GM18519 (cell line): ENCODE results near the gene RASA2.

Experiments
- ATAC-seq: cut with Tn5 transposase; IDR thresholded peaks from one replicate; pipeline ENCODE4 v1.9.1; 2021; ENCODE audit warnings: mild to moderate bottlenecking, moderate library complexity; ENCODE audit not compliant: unreplicated experiment, low FRiP score

Gene RASA2

DNA sequence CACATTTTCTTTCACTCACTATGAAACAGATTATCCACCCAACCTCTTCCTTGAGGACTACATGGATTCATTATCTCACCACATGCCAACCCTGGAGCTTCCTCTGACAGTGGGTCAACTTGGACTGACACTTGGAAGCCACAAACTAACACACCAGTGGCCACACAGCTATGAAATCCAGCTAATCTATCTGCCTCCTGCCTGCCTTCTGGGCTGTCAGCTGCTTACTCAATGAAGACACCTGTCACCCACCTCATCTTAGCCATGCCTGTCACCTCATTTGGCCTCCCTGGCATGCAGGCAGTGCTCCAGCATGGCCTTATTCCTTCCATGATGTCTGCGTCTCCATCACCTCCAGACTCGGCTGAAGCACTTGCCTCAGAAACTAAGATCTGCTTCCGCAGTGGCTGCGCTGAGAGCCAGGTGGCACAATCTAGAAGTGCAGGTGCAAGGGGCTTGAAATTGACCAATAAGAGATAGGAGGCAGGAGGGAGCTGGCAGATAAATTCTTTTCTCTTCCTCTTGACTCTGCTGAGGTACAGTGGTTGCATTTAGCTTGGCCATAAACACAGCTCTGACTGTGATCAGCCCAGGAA is 146.1 kb downstream of the RASA2 start:
- no peak for ATAC-seq

GRCh38 chr3:141642215-141642614 is 155.4 kb downstream of the RASA2 start:
- ATAC-seq, result no peak

DNA sequence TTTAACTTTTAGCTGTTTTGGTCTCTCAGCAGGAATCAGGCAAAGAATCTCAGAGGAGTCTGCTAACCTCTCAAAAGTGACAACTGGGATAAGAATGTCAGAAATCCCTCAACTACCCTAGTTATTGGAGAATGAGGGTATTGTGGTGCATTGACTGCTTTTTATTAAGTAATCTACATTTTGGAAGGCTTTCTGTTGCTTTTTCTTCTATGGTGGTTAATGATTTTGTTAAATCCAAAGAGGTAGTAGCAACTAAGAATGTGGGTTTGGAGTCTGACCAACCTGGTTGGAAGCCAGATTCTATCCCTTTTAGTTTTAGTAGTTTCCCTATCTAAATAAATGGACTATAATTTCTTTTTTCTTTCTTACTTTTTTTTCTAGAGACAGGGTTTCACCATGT is 156.6 kb downstream of the RASA2 start:
- ATAC-seq, result no peak

DNA sequence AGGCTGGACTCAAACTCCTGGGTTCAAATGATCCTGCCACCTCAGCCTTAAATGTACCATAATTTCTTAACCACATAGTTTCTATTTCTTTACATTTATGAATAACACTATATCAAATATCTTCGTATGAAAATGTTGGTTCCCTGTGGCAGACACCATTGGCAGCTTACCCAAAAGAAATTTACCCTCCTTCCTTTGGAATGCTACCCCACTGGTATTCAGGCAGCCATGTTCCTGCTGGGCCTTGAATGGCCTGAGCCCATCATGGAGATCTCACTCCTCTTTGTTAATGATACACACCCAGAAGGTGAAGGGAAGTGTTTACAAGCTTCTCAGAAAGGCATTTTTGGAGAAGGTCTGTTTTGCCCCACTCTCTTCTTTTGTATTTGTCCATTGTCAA is 157.0 kb downstream of the RASA2 start:
- ATAC-seq, result no peak

- peak; percentile 67 for ATAC-seq
These were observed 158.1 kb downstream of the RASA2 start for GRCh38 chr3:141644931-141645330.

GRCh38 chr3:141646760-141647561 is 160.1 kb downstream of the RASA2 start:
- no peak for ATAC-seq

DNA sequence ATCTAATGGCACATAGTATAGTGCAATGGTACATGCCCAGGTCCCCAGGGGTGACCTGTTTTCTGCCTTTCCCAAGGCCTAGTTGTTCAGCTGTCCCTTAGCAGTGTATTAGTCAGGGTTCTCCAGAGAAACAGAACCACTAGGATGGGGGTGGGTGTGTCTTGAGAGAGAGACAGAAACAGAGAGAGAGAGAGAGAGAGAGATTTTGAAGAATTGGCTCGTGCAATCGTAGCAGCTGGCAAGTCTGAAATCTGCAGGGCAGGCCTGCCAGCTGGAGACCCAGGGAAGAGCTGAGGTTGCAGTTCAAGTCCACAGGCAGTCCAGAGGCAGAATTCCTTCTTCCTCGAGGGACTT is 160.7 kb downstream of the RASA2 start:
- no peak for ATAC-seq

DNA sequence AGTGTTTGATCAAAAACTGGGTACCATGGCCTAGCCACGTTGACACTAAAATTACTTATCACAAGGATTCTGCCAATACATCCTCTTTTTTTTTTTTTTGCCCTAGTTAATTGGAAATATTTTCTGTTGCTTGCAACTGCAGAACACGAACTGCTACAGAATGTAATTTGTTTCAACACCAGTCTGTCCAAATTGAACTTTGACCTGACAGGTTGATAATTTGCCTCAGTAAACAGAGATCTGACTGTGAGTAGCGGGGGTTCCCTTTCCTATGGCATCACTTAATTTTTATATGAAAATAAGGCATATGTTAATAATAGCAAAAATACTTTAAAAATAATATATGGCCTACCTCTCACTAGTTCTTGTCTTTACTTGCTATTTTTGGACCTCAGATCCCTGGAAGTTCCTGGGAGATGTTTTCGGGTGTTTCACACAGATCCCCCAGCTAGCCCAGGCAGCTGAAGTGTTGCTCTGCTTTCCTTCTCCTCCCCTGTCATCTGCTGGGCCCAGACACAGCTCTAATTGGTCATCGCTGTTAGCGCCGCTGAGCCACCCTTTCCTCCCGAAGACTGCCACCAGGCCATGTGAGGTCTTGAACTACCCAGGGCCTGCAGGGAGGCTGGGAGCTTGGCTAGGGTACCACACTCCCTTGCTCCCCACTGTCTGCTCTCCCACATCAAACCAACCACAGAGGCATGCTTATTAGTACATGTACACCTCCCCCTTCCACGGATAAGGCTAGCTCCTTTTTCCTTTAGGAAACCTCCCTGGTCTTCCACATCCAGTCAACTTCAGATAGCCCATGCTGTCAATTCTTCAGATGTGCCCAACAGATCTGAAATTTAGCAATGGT is 161.5 kb downstream of the RASA2 start:
- ATAC-seq, result no peak

DNA sequence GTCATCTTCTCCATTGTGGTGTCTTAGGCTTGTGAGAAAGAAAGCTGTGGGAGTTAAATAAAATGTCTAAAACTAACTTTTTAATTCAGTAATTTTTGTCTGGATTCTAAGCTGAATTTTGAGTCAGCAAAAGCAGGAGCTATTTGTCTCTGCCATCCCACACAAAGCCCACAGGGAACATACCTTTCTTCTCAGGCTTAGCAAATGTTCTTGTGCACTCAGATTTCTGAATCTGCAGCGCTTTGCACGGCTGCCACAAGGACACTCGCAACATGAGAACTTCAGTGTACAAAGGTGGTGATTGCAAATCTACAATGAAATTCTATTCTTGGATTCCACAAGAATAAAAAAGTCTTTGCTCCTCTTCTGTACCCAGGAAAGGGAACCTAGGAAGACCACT is 163.0 kb downstream of the RASA2 start:
- no peak for ATAC-seq

- ATAC-seq, result no peak
These were observed 164.0 kb downstream of the RASA2 start for GRCh38 chr3:141650783-141651182.

GRCh38 chr3:141651409-141651808 is 164.6 kb downstream of the RASA2 start:
- no peak for ATAC-seq

- ATAC-seq, result no peak
These were observed 165.5 kb downstream of the RASA2 start for GRCh38 chr3:141652349-141652748.

- ATAC-seq, result no peak
These were observed 167.0 kb downstream of the RASA2 start for GRCh38 chr3:141653847-141654246.

GRCh38 chr3:141655801-141656200 is 169.0 kb downstream of the RASA2 start:
- no peak for ATAC-seq

DNA sequence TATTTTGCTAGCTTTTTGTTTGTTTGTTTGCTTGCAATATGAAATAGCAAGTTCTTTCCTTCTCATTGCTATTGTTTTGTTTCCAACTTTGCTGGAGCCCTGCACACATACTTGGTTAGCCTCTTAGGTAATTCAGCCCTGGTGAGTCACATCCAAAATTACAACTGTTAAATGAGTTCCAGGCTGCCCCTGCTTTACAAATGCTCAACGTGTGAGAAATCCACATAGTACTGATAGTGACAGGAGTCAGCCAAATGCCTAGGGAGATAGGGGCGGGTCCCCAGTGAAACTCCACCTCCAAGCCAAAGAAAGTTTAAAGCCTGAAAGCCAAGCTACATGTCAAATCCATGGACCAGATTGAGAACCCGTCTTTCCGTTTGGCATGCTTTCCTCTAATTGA is 169.9 kb downstream of the RASA2 start:
- ATAC-seq, result no peak

DNA sequence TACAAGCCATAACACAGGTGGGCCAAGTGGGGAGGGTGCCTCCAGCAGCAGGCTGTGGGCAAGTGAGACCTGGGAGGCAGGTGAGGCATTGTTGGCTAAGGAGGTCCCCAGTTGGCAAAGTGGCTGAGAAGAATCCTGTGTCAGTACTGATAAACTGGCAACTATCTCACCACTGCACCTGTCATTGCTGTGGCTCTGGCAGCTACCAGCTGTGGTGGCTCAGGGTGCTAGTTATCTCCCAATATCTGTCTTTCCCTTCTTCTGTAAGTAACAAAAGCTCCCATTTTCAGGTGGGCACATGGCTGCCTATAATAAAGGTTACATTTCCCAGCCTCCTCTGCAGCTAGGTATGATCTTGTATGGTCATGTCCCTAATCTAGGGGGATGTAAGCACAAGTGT is 170.7 kb downstream of the RASA2 start:
- ATAC-seq, result no peak

GRCh38 chr3:141659821-141660613 is 173.2 kb downstream of the RASA2 start:
- ATAC-seq, result no peak

- ATAC-seq, result no peak
These were observed 173.8 kb downstream of the RASA2 start for GRCh38 chr3:141660614-141660947.

DNA sequence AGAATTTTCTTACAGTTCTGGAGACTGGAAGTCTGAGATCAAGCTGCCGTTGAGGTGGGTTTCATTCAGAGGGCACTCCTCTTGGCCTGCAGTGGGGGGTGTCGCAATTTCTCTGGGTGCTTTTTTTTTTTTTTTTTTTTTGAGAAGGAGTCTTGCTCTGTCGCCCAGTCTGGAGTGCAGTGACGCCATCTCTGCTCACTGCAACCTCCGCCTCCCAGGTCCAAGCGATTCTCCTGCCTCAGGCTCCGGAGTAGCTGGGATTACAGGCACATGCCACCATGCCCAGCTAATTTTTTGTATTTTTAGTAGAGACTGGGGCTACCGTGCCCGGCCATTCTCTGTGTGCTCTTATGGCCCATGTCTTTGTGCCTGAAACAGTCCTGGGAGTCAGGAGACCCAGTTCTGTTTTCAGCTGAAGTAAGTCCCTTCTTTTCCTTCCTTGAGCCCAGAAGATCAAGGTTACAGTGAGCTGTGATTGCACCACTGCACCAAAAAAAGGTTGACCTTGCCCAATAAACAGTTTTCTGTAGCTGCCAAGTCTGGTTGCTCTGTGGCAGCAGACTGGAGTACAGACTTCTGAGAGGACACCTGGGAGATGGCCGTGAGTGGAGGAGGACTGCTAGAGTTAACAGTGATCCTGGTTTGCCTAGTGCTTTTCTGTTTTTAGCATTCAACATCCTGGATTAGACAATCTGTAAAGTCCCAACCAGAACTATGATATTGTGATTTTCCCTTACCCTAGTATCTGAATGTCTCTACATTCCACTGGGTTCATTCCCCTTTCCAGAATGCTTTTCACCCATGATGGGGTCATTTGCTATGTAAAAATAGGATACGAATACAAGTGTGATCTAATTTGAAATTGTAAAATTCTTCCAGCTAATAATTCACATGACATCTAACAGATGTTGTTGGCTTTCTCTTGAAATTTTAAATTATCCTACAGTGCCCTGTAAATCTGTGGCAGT is 174.7 kb downstream of the RASA2 start:
- no peak for ATAC-seq

DNA sequence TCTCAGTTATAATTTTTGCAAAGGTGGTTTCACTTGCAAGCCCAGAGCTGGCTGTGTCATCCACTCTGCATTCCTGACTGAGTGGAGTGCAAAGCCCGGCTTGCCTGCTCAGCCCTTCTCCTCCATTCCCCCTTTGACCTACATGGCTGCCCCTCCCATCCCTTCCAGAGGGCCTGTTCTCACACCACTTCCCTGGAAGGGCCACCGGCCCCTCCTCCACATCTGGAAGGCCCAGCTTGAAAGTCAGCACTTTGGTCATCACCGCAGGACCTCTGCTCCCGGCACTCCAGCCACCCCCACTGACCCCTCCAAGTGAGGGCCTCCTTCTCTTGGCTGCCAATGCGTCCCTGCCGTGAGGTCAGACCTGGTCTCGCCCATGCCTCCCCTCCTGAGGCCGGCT is 177.2 kb downstream of the RASA2 start:
- no peak for ATAC-seq
